Measurements from ENCODE around the gene CCND3. TPM values are rescaled to one million over a fixed set of nuclear protein-coding genes. Genes with fewer than 3 reads are reported as not detected.

Gene CCND3
- total RNA-seq, 1 experiment from 2014 or later, result 26.6 TPM

GRCh38 chr6:41892921-41893564 is 48.6 kb downstream of the CCND3 start:
- Histone ChIP-seq H3K36me3 (ENCODE audit: control insufficient read depth in 1 of 2, insufficient read depth in 2 of 2, low read length in 2 of 2) (no peaks in the 10 kb centered on the region), H3K9me3 (ENCODE audit: control insufficient read depth in 1 of 2, insufficient read depth in 1 of 2, low read depth in 1 of 2, low read length in 2 of 2) (no peaks in the 10 kb centered on the region), H3K27me3 (ENCODE audit: insufficient read depth, low read length) (no peaks in the 10 kb centered on the region; the same call in 1 of the 2 replicates), H3K9me2 (ENCODE audit: insufficient read depth) (no peaks in the 10 kb centered on the region), H3K4me3 (replicated peaks in 1 of 2; ENCODE audit: low read depth in 1 of 2, low read length in 2 of 2) (no peak overlapping the region), H3K4me1 (ENCODE audit: control insufficient read depth in 1 of 2, insufficient read depth in 2 of 2, low read length in 2 of 2) (peaks cover 9 to 15% of the 10 kb centered on the region in 2 experiments; a peak in 3 of 4 replicates), H3K4me2 (ENCODE audit: low read length) (no peak overlapping the region), H3K9ac (ENCODE audit: low read length) (no peak overlapping the region), H3K79me2 (ENCODE audit: insufficient read depth, low read length) (no peaks in the 10 kb centered on the region; the same call in 1 of the 2 replicates), H4K20me1 (ENCODE audit: insufficient read depth) (no peaks in the 10 kb centered on the region), H2AFZ (ENCODE audit: low read depth, low read length, poor library complexity, severe bottlenecking) (no peak overlapping the region), H3K27ac (ENCODE audit: low read depth, low read length) (no peak overlapping the region)
- ChIA-PET POLR2A (no interaction called here), RAD21 (ENCODE audit: low non-redundant PET in 1 of 2, low total read pairs in 2 of 2, uncharacterized antibody in 2 of 2, unreplicated experiment in 2 of 2) (no interaction called here), CTCF (no interaction called here)
- DNase-seq (ENCODE audit: low read depth, low spot score) (no peak), ATAC-seq (no peak)
- BruUV-seq (replicated peaks), result no TSS peak
- TF ChIP-seq RAD21 (IDR thresholded peaks at IDR 0.05; ENCODE audit: low read depth), result no peak
- TF ChIP-seq POLR2AphosphoS5 (IDR thresholded peaks at IDR 0.05; ENCODE audit: low read depth, low read length), result no peak
- no peak for TF ChIP-seq ELF1 (IDR thresholded peaks at IDR 0.05; ENCODE audit: borderline replicate concordance, low read depth)
- TF ChIP-seq ZBTB33 (IDR thresholded peaks at IDR 0.05; ENCODE audit: extremely low read depth, insufficient replicate concordance, low read length), result no peak
- TF ChIP-seq POLR2A (IDR thresholded peaks at IDR 0.05; ENCODE audit: borderline replicate concordance, extremely low read depth, insufficient read depth, insufficient read length), result no peak
- no peak for TF ChIP-seq TCF7L2 (IDR thresholded peaks at IDR 0.05; ENCODE audit: borderline replicate concordance, extremely low read depth, insufficient read depth, insufficient read length)
- no peak for TF ChIP-seq EZH2 (IDR thresholded peaks at IDR 0.05)
- TF ChIP-seq EGR1 (IDR thresholded peaks at IDR 0.05; ENCODE audit: low read depth), result no peak
- TF ChIP-seq CTCF (IDR thresholded peaks at IDR 0.05 in 2 of 3, conservative IDR thresholded peaks at IDR 0.05 in 1 of 3; ENCODE audit: borderline replicate concordance in 1 of 3, insufficient read depth in 1 of 3, low read depth in 2 of 3, low read length in 2 of 3), result no peak
- TF ChIP-seq YY1 (IDR thresholded peaks at IDR 0.05; ENCODE audit: extremely low read depth, insufficient replicate concordance, low read depth, low read length), result no peak
- no peak for TF ChIP-seq SIN3A (IDR thresholded peaks at IDR 0.05; ENCODE audit: low read depth)
- intact Hi-C loops (cut with micrococcal nuclease), result no loop called here

All from HCT116 (cell line).